Spleen (tissue), 7 donors: ENCODE results near the gene OPN1MW3.

Experiments used
- CTCF ChIP-seq, 11 experiments: fragments of 200-600 bp in 7 of 11; fragments of 450-650 bp in 4 of 11; sonication (generic) in 4 of 11; IDR thresholded peaks in 8 of 11; conservative IDR thresholded peaks in 3 of 11; 1 replicate in 7 of 11; 2 replicates in 4 of 11; pipeline versions ENCODE4 v1.4.0 to v1.8.0; 2016 to 2021; ENCODE audit warnings: antibody characterized with exemption in 11 of 11, inconsistent platforms in 4 of 11, mild to moderate bottlenecking in 1 of 11
- POLR2A ChIP-seq, 3 donors: fragments of 450-650 bp; IDR thresholded peaks; one replicate each; pipeline ENCODE4 v1.5.1; 2017; ENCODE audit warnings: antibody characterized with exemption in 3 of 3, mild to moderate bottlenecking in 1 of 3
- POLR2AphosphoS5 ChIP-seq, 3 donors: sonication (generic); formaldehyde crosslinking; IDR thresholded peaks; one replicate each; pipeline ENCODE4 v1.5.1; 2017; ENCODE audit warnings: antibody characterized with exemption in 3 of 3
- donor health status: DM: no; HTN: no; CAD: no; lungs with moderate emphysema.
- donor health status: DM: no; HTN: no; CAD: no.
- donor health status: DM: no; HTN: no; CAD: no.

- no peak for TF ChIP-seq CTCF (IDR thresholded peaks at IDR 0.05 in 8 of 11, conservative IDR thresholded peaks at IDR 0.05 in 3 of 11)
- no peak for TF ChIP-seq POLR2AphosphoS5 (IDR thresholded peaks at IDR 0.05)
- no peak for TF ChIP-seq POLR2A (IDR thresholded peaks at IDR 0.05)
Measured at GRCh38 chrX:154294791-154295574, 37.6 kb downstream of the OPN1MW3 start, which contains the start of gene TEX28.
